ENCODE data around the gene HAUS3. TPM values are rescaled to one million over a fixed set of nuclear protein-coding genes. Genes with fewer than 3 reads are reported as not detected.

HAUS3 gene
- total and polyA plus RNA-seq, 2 of the 8 experiments (the other 6 are each of a cell fraction or from before 2014, with no cell fraction given): 3.2 to 14.8 TPM

GRCh38 chr4:2250357-2251072 is 8.6 kb upstream of the HAUS3 start (continued):
- TF ChIP-seq SP4 (IDR thresholded peaks at IDR 0.05; ENCODE audit: low read length) (no peak), ATF2 (IDR thresholded peaks at IDR 0.05; ENCODE audit: low read length) (no peak), CTCF (IDR thresholded peaks at IDR 0.05; ENCODE audit: control extremely low read depth in 1 of 3, insufficient read depth in 1 of 3, low read depth in 1 of 3, low read length in 3 of 3) (no peak), CTBP2 (IDR thresholded peaks at IDR 0.05; ENCODE audit: borderline replicate concordance, insufficient read depth, insufficient read length, low read length) (no peak), CHD2 (IDR thresholded peaks at IDR 0.05; ENCODE audit: low read length) (no peak)
